Liver (tissue), 9 donors: ENCODE results near the gene SERPINA3. TPM values are rescaled to one million over a fixed set of nuclear protein-coding genes. Genes with fewer than 3 reads are reported as not detected.

ENCODE experiments used
- DNase-seq: peaks from one replicate; pipeline ENCODE4 v3.0.0-alpha.2; 2017; ENCODE audit warnings: low spot score
- H3K27ac ChIP-seq, 2 donors: one replicate each; pipeline ENCODE4 v1.7.0; 2013; ENCODE audit warnings: inconsistent platforms in 2 of 2, low read length in 2 of 2, control low read depth in 1 of 2, low read depth in 1 of 2, mild to moderate bottlenecking in 1 of 2
- H3K27me3 ChIP-seq, 4 donors: one replicate each; pipeline versions ENCODE4 v1.6.1 to v1.7.0; 2013; ENCODE audit warnings: low read length in 3 of 4, inconsistent platforms in 1 of 4, mild to moderate bottlenecking in 1 of 4, moderate library complexity in 1 of 4; ENCODE audit not compliant: control insufficient read depth in 4 of 4, insufficient read depth in 4 of 4
- H3K36me3 ChIP-seq, 4 donors: one replicate each; pipeline versions ENCODE4 v1.6.1 to v1.7.0; 2013; ENCODE audit warnings: low read length in 3 of 4, mild to moderate bottlenecking in 3 of 4, low read depth in 1 of 4, moderate library complexity in 1 of 4; ENCODE audit not compliant: control insufficient read depth in 4 of 4, insufficient read depth in 3 of 4
- H3K4me1 ChIP-seq, 4 donors: one replicate each; pipeline versions ENCODE4 v1.6.1 to v1.7.0; 2013; ENCODE audit warnings: low read length in 3 of 4, mild to moderate bottlenecking in 3 of 4, moderate library complexity in 1 of 4; ENCODE audit not compliant: control insufficient read depth in 4 of 4, insufficient read depth in 4 of 4
- H3K4me3 ChIP-seq, 3 donors: one replicate each; pipeline versions ENCODE4 v1.6.1 to v1.7.0; 2013; ENCODE audit warnings: low read length in 3 of 3, control low read depth in 1 of 3, low read depth in 1 of 3, mild to moderate bottlenecking in 1 of 3
- H3K9ac ChIP-seq, 2 donors: one replicate each; pipeline ENCODE4 v1.7.0; 2013; ENCODE audit warnings: low read length in 2 of 2, mild to moderate bottlenecking in 2 of 2, moderate library complexity in 2 of 2, control low read depth in 1 of 2, low read depth in 1 of 2
- H3K9me3 ChIP-seq, 4 donors: one replicate each; pipeline versions ENCODE4 v1.6.1 to v1.7.0; 2013; ENCODE audit warnings: low read length in 3 of 4; ENCODE audit not compliant: control insufficient read depth in 4 of 4
- ATF3 ChIP-seq: IDR thresholded peaks from 2 replicates; pipeline ENCODE4 v1.6.1; 2016; ENCODE audit warnings: antibody characterized with exemption
- EGR1 ChIP-seq, 2 donors: IDR thresholded peaks; 2 replicates each; pipeline ENCODE4 v1.6.1; 2016 to 2018; ENCODE audit warnings: antibody characterized with exemption in 2 of 2, low read depth in 2 of 2
- FOXA2 ChIP-seq: IDR thresholded peaks from 2 replicates; pipeline ENCODE4 v1.6.1; 2016; ENCODE audit warnings: antibody characterized with exemption
- GABPA ChIP-seq, 2 donors: IDR thresholded peaks in 1 of 2; conservative IDR thresholded peaks in 1 of 2; 2 replicates each; pipeline ENCODE4 v1.6.1; 2016; ENCODE audit warnings: antibody characterized with exemption in 2 of 2, mild to moderate bottlenecking in 1 of 2, moderate library complexity in 1 of 2
- HNF4G ChIP-seq: IDR thresholded peaks from 2 replicates; pipeline ENCODE4 v1.6.1; 2016; ENCODE audit warnings: antibody characterized with exemption
- JUND ChIP-seq, 2 donors: IDR thresholded peaks; 2 replicates each; pipeline ENCODE4 v1.6.1; 2016; ENCODE audit warnings: antibody characterized with exemption in 2 of 2
- MAX ChIP-seq: IDR thresholded peaks from 2 replicates; pipeline ENCODE4 v1.6.1; 2016; ENCODE audit warnings: antibody characterized with exemption
- REST ChIP-seq: IDR thresholded peaks from 2 replicates; pipeline ENCODE4 v1.6.1; 2016; ENCODE audit warnings: antibody characterized with exemption, mild to moderate bottlenecking
- SP1 ChIP-seq: IDR thresholded peaks from 2 replicates; pipeline ENCODE4 v1.6.1; 2018; ENCODE audit warnings: antibody characterized with exemption, mild to moderate bottlenecking
- WGBS: extraction: QIAGEN DNeasy Blood & Tissue Kit; methylation state at CpG from one replicate; pipeline ENCODE4 v1.1.7; 2013; 5-methylcytosine and 5-hydroxymethylcytosine counted together
- polyA plus RNA-seq, 2 donors: library from polyadenylated mRNA; stranded (reverse) in 1 of 2; unstranded in 1 of 2; fragments of 200-250 nt in 1 of 2; fragments of >200 nt in 1 of 2; fragmentation: Nextera tagmentation in 1 of 2; extraction: Ambion mirVana in 1 of 2; gene quantifications; one replicate each; pipeline versions ENCODE4 v1.2.1 to v1.2.3, GENCODE V29; 2013 to 2015
- total RNA-seq, 2 donors: library from RNA; depleted of rRNA; stranded (reverse); fragments of >200 nt; gene quantifications; one replicate each; pipeline ENCODE4 v1.2.3, GENCODE V29; 2014
- donor health status: healthy.
- donor health status: healthy.
- donor health status: healthy.
- donor health status: healthy.
- donor health status: healthy.

The SERPINA3 gene
- total and polyA plus RNA-seq, 4 donors: 2,087 to 17,984 (median 13,009) TPM

- 41% methylated on average over 20 of the region's 20 CpGs for WGBS
- H3K4me3 ChIP-seq: peak overlapping the region; percentile 60 to 99 (median 75)
- H3K27me3 ChIP-seq: no peaks in the 10 kb centered on the region
- peaks cover 3 to 46% (median 14%) of the 10 kb centered on the region in 4 donors for H3K4me1 ChIP-seq
- H3K27ac ChIP-seq: peak overlapping the region; percentile 76 to 80
- H3K9me3 ChIP-seq: no peaks in the 10 kb centered on the region
- peak overlapping the region; percentile 47 to 89 for H3K9ac ChIP-seq
- H3K36me3 ChIP-seq: peaks cover 6 to 63% (median 39%) of the 10 kb centered on the region in 4 donors
- peak; percentile 10 for TF ChIP-seq MAX
- TF ChIP-seq FOXA2: no peak
- peak; percentile 12 for TF ChIP-seq REST
- no peak for DNase-seq
These were observed 1.8 kb downstream of the SERPINA3 start for GRCh38 chr14:94613720-94614644.

- Histone ChIP-seq H3K9ac (peak overlapping the region; percentile 13 to 74), H3K4me1 (peaks cover 3 to 46% (median 14%) of the 10 kb centered on the region in 4 donors), H3K27ac (no peak overlapping the region), H3K27me3 (no peaks in the 10 kb centered on the region), H3K9me3 (no peaks in the 10 kb centered on the region), H3K36me3 (peaks cover 6 to 71% (median 46%) of the 10 kb centered on the region in 4 donors), H3K4me3 (peak overlapping the region; percentile 60 to 99 (median 75))
- no peak for TF ChIP-seq ATF3
- no peak for TF ChIP-seq GABPA (IDR thresholded peaks at IDR 0.05 in 1 of 2, conservative IDR thresholded peaks at IDR 0.05 in 1 of 2)
- TF ChIP-seq JUND (IDR thresholded peaks at IDR 0.05): peak in 1 of 2 donors; percentile 9
- no peak for TF ChIP-seq REST
- peak; percentile 5 for TF ChIP-seq SP1
- no peak for TF ChIP-seq EGR1 (IDR thresholded peaks at IDR 0.05; ENCODE audit: low read depth in 2 of 2)
- no peak for TF ChIP-seq HNF4G
- no peak for DNase-seq
- 47% methylated on average over 7 of the region's 7 CpGs for WGBS
These were observed 2.6 kb downstream of the SERPINA3 start for GRCh38 chr14:94614802-94615201.
